Measurements from ENCODE around the gene MKRN2OS.

The MKRN2OS gene

GRCh38 chr3:12522721-12523120 lies 22.6 kb downstream of the MKRN2OS start:
- no peak overlapping the region for H3K4me3 ChIP-seq (replicated peaks; ENCODE audit: low read depth, low read length)
- no peak for TF ChIP-seq CTCF (IDR thresholded peaks at IDR 0.05; ENCODE audit: insufficient read depth, low read length, poor library complexity, severe bottlenecking)
- no peak for DNase-seq (ENCODE audit: extremely low read depth, insufficient read length)
- no peaks in the 10 kb centered on the region for H3K27me3 ChIP-seq (replicated peaks; ENCODE audit: control insufficient read depth, insufficient read depth, low read length)
- H3K36me3 ChIP-seq (ENCODE audit: control insufficient read depth, insufficient read depth, low read length) = no peaks in the 10 kb centered on the region; the same call in none of the 2 replicates

- no peaks in the 10 kb centered on the region; the same call in none of the 2 replicates for H3K36me3 ChIP-seq (ENCODE audit: control insufficient read depth, insufficient read depth, low read length)
- H3K27me3 ChIP-seq (replicated peaks; ENCODE audit: control insufficient read depth, insufficient read depth, low read length) = no peaks in the 10 kb centered on the region
- no peak for TF ChIP-seq CTCF (IDR thresholded peaks at IDR 0.05; ENCODE audit: insufficient read depth, low read length, poor library complexity, severe bottlenecking)
- H3K4me3 ChIP-seq (replicated peaks; ENCODE audit: low read depth, low read length) = no peak overlapping the region
- DNase-seq (ENCODE audit: extremely low read depth, insufficient read length) = no peak
Observed at GRCh38 chr3:12521010-12521409, 24.3 kb downstream of the MKRN2OS start.

GRCh38 chr3:12518261-12519028 lies 26.9 kb downstream of the MKRN2OS start:
- Histone ChIP-seq H3K36me3 (ENCODE audit: control insufficient read depth, insufficient read depth, low read length) (peaks cover 1% of the 10 kb centered on the region), H3K27me3 (replicated peaks; ENCODE audit: control insufficient read depth, insufficient read depth, low read length) (no peaks in the 10 kb centered on the region), H3K4me3 (replicated peaks; ENCODE audit: low read depth, low read length) (no peak overlapping the region)
- DNase-seq (ENCODE audit: extremely low read depth, insufficient read length) = no peak
- TF ChIP-seq CTCF (IDR thresholded peaks at IDR 0.05; ENCODE audit: insufficient read depth, low read length, poor library complexity, severe bottlenecking) = no peak

- Histone ChIP-seq H3K36me3 (ENCODE audit: control insufficient read depth, insufficient read depth, low read length) (peaks cover 1% of the 10 kb centered on the region), H3K27me3 (replicated peaks; ENCODE audit: control insufficient read depth, insufficient read depth, low read length) (no peaks in the 10 kb centered on the region), H3K4me3 (replicated peaks; ENCODE audit: low read depth, low read length) (no peak overlapping the region)
- TF ChIP-seq CTCF (IDR thresholded peaks at IDR 0.05; ENCODE audit: insufficient read depth, low read length, poor library complexity, severe bottlenecking) = no peak
- DNase-seq (ENCODE audit: extremely low read depth, insufficient read length) = no peak
Observed at GRCh38 chr3:12516873-12517272, 28.4 kb downstream of the MKRN2OS start.

- H3K27me3 ChIP-seq (replicated peaks; ENCODE audit: control insufficient read depth, insufficient read depth, low read length) = no peaks in the 10 kb centered on the region
- peaks cover 1% of the 10 kb centered on the region for H3K36me3 ChIP-seq (ENCODE audit: control insufficient read depth, insufficient read depth, low read length)
- H3K4me3 ChIP-seq (replicated peaks; ENCODE audit: low read depth, low read length) = no peak overlapping the region
- no peak for DNase-seq (ENCODE audit: extremely low read depth, insufficient read length)
- TF ChIP-seq CTCF (IDR thresholded peaks at IDR 0.05; ENCODE audit: insufficient read depth, low read length, poor library complexity, severe bottlenecking) = no peak
Observed at GRCh38 chr3:12515631-12516030, 29.7 kb downstream of the MKRN2OS start.
